Measurements from ENCODE around the gene HECTD4. TPM values are rescaled to one million over a fixed set of nuclear protein-coding genes. Genes with fewer than 3 reads are reported as not detected.

Gene HECTD4
- total and polyA plus RNA-seq, 12 donors = 3.0 to 33.7 (median 23.9) TPM

DNA sequence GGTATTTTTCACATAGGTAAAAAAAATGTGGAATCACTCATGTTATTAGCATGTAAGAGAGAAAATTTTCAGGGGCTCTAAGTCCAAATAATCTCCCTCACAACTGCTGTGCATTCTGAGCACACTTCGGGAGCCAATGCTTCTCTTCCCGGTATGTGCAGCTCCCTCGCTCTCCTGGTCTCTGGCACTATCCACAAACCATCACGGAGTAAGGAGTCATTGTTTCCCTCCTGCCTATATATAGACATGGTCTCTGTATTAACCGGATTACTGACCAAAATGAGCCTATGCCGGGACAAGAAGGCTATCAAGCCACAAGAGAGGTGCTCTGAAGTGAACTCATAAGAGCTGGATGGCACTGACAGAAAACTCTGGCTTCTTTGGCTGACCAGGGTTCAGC, 13.4 kb downstream of the HECTD4 start:
- Histone ChIP-seq H3K4me3 (no peak overlapping the region), H3K9me3 (no peaks in the 10 kb centered on the region), H3K4me1 (peaks cover 0 to 44% (median 12%) of the 10 kb centered on the region in 9 donors), H3K36me3 (no peaks in the 10 kb centered on the region), H3K27ac (no peak overlapping the region), H3K27me3 (no peaks in the 10 kb centered on the region)
- intact Hi-C loops (cut with DNase I) = no loop called here
- WGBS, 2 donors = 30 to 38% methylated on average over 6 of the region's 6 CpGs
- TF ChIP-seq, protein P1, sequence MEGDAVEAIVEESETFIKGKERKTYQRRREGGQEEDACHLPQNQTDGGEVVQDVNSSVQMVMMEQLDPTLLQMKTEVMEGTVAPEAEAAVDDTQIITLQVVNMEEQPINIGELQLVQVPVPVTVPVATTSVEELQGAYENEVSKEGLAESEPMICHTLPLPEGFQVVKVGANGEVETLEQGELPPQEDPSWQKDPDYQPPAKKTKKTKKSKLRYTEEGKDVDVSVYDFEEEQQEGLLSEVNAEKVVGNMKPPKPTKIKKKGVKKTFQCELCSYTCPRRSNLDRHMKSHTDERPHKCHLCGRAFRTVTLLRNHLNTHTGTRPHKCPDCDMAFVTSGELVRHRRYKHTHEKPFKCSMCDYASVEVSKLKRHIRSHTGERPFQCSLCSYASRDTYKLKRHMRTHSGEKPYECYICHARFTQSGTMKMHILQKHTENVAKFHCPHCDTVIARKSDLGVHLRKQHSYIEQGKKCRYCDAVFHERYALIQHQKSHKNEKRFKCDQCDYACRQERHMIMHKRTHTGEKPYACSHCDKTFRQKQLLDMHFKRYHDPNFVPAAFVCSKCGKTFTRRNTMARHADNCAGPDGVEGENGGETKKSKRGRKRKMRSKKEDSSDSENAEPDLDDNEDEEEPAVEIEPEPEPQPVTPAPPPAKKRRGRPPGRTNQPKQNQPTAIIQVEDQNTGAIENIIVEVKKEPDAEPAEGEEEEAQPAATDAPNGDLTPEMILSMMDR (IDR thresholded peaks at IDR 0.05) = no peak
- ATAC-seq (peak in 6 of 8 donors; percentile 27 to 78 (median 48)), DNase-seq (no peak)

- ATAC-seq (no peak), DNase-seq (no peak)
- H3K36me3 ChIP-seq = no peaks in the 10 kb centered on the region
- H3K27me3 ChIP-seq = no peaks in the 10 kb centered on the region
- WGBS, 2 donors = 93% methylated on average over 3 of the region's 3 CpGs
- H3K27ac ChIP-seq = no peak overlapping the region
- TF ChIP-seq, protein P1 (IDR thresholded peaks at IDR 0.05) = no peak
- intact Hi-C loops (cut with DNase I) = no loop called here
- peaks cover 0 to 37% (median 12%) of the 10 kb centered on the region in 9 donors for H3K4me1 ChIP-seq
- H3K4me3 ChIP-seq = no peak overlapping the region
- no peaks in the 10 kb centered on the region for H3K9me3 ChIP-seq
Observed at GRCh38 chr12:112367965-112368364, 14.3 kb downstream of the HECTD4 start.

DNA sequence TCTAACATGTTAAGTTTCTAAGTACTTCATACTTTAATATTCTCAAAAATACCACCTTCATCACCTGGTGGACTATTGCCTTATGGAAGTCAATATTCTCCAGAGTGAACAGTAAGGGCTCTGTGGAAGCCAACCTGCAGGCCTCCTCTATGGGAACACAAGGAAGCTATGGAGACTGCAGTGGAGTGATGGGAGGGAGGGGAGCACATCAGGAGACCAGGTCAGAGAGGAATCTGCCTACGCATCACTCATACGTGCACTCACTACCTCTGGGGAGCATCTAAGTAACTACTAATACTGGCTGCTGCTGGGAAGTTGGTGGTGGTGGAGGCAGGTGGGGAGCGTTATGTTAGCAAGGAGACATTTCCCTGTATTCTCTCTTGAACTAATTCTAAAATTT, 19.9 kb downstream of the HECTD4 start:
- Histone ChIP-seq H3K9me3 (no peaks in the 10 kb centered on the region), H3K4me3 (no peak overlapping the region), H3K4me1 (peaks cover 0 to 12% (median 0%) of the 10 kb centered on the region in 9 donors), H3K27me3 (no peaks in the 10 kb centered on the region), H3K27ac (no peak overlapping the region), H3K36me3 (no peaks in the 10 kb centered on the region)
- intact Hi-C loops (cut with DNase I) = no loop called here
- DNase-seq (no peak), ATAC-seq (no peak)
- TF ChIP-seq, protein P1 (IDR thresholded peaks at IDR 0.05) = no peak
- 96 to 98% methylated on average over 3 of the region's 3 CpGs for WGBS, 2 donors

- 96 to 97% methylated on average over 4 of the region's 4 CpGs for WGBS, 2 donors
- Histone ChIP-seq H3K36me3 (no peaks in the 10 kb centered on the region), H3K9me3 (no peaks in the 10 kb centered on the region)
Observed at GRCh38 chr12:112361271-112361670, 21.0 kb downstream of the HECTD4 start.

More at GRCh38 chr12:112361271-112361670, 21.0 kb downstream of the HECTD4 start:
- TF ChIP-seq, protein P1 (IDR thresholded peaks at IDR 0.05) = no peak
- no peak for ATAC-seq
- Histone ChIP-seq H3K4me1 (peaks cover 0 to 13% (median 0%) of the 10 kb centered on the region in 9 donors), H3K27ac (no peak overlapping the region), H3K4me3 (no peak overlapping the region), H3K27me3 (no peaks in the 10 kb centered on the region)
- intact Hi-C loops (cut with DNase I) = no loop called here
- DNase-seq = no peak

Measured in heart right ventricle (tissue), 16 donors.